Neuronal stem cell (in vitro differentiated cells): ENCODE measurements around the gene MORN5.

Experiments
- DNase-seq: peaks from one replicate; pipeline ENCODE4 v3.0.0-alpha.2; 2013; ENCODE audit warnings: low spot score
- H2AFZ ChIP-seq: one replicate; pipeline ENCODE4 v1.6.1; 2013; ENCODE audit warnings: mild to moderate bottlenecking, low read length, inconsistent platforms
- H2AK5ac ChIP-seq: 2 replicates; pipeline ENCODE4 v1.6.1; 2013; ENCODE audit warnings: low read depth, mild to moderate bottlenecking, inconsistent platforms, low read length, moderate library complexity, mixed read lengths
- H2BK120ac ChIP-seq: 2 replicates; pipeline ENCODE4 v1.6.1; 2013; ENCODE audit warnings: low read depth, mild to moderate bottlenecking, inconsistent platforms, low read length, moderate library complexity, mixed read lengths
- H2BK12ac ChIP-seq: one replicate; pipeline ENCODE4 v1.6.1; 2013; ENCODE audit warnings: low read length, inconsistent platforms
- H2BK15ac ChIP-seq: 2 replicates; pipeline ENCODE4 v1.6.1; 2013; ENCODE audit warnings: mild to moderate bottlenecking, low read length, inconsistent platforms, mixed read lengths
- H2BK5ac ChIP-seq: one replicate; pipeline ENCODE4 v1.6.1; 2013; ENCODE audit warnings: inconsistent platforms, mild to moderate bottlenecking, low read length, moderate library complexity
- H3K14ac ChIP-seq: one replicate; pipeline ENCODE4 v1.6.1; 2013; ENCODE audit warnings: low read length, inconsistent platforms
- H3K18ac ChIP-seq: 2 replicates; pipeline ENCODE4 v1.6.1; 2013; ENCODE audit warnings: low read length, inconsistent platforms
- H3K23ac ChIP-seq: 2 replicates; pipeline ENCODE4 v1.6.1; 2013; ENCODE audit warnings: low read depth, mild to moderate bottlenecking, mixed read lengths, low read length, inconsistent platforms; ENCODE audit not compliant: poor library complexity
- H3K27ac ChIP-seq: replicated peaks from 3 replicates; pipeline ENCODE4 v1.5.1; 2013; ENCODE audit warnings: low read length, inconsistent platforms
- H3K27me3 ChIP-seq, 3 experiments: 2 replicates each; pipeline ENCODE4 v1.6.1; 2013; ENCODE audit warnings: low read length in 3 of 3, mild to moderate bottlenecking in 2 of 3, inconsistent platforms in 1 of 3, low read depth in 1 of 3, mixed read lengths in 1 of 3, moderate library complexity in 1 of 3; ENCODE audit not compliant: control insufficient read depth in 3 of 3, insufficient read depth in 3 of 3
- H3K36me3 ChIP-seq, 2 donors: replicated peaks in 1 of 2; 2 replicates each; pipeline ENCODE4 v1.6.1; 2013; ENCODE audit warnings: low read length in 2 of 2; ENCODE audit not compliant: control insufficient read depth in 2 of 2, insufficient read depth in 2 of 2
- H3K4ac ChIP-seq: 2 replicates; pipeline ENCODE4 v1.6.1; 2013; ENCODE audit warnings: inconsistent platforms, mild to moderate bottlenecking, low read length, moderate library complexity
- H3K4me1 ChIP-seq, 2 donors: 1 replicate in 1 of 2; 2 replicates in 1 of 2; pipeline ENCODE4 v1.6.1; 2013; ENCODE audit warnings: low read length in 2 of 2, low read depth in 1 of 2; ENCODE audit not compliant: control insufficient read depth in 2 of 2, insufficient read depth in 1 of 2
- H3K4me2 ChIP-seq: one replicate; pipeline ENCODE4 v1.6.1; 2013; ENCODE audit warnings: mild to moderate bottlenecking, low read length, inconsistent platforms; ENCODE audit not compliant: insufficient read depth, poor library complexity, severe bottlenecking
- H3K4me3 ChIP-seq, 2 donors: 2 replicates each; pipeline ENCODE4 v1.5.1; 2013; ENCODE audit warnings: low read length in 2 of 2, mild to moderate bottlenecking in 2 of 2, inconsistent platforms in 1 of 2, moderate library complexity in 1 of 2
- H3K79me1 ChIP-seq: one replicate; pipeline ENCODE4 v1.6.1; 2013; ENCODE audit warnings: low read depth, mild to moderate bottlenecking, inconsistent platforms, low read length, moderate library complexity
- H3K9ac ChIP-seq: one replicate; pipeline ENCODE4 v1.6.1; 2013; ENCODE audit warnings: mild to moderate bottlenecking, low read depth, low read length, inconsistent platforms; ENCODE audit not compliant: poor library complexity
- H3K9me3 ChIP-seq, 2 donors: replicated peaks in 1 of 2; 2 replicates each; pipeline versions ENCODE3 to v1.6.1; 2013; ENCODE audit warnings: low read length in 2 of 2, mild to moderate bottlenecking in 2 of 2, inconsistent platforms in 1 of 2, low read depth in 1 of 2, mixed read lengths in 1 of 2, moderate library complexity in 1 of 2; ENCODE audit not compliant: control insufficient read depth in 2 of 2, insufficient read depth in 1 of 2
- H4K8ac ChIP-seq: one replicate; pipeline ENCODE4 v1.6.1; 2013; ENCODE audit warnings: low read depth, mild to moderate bottlenecking, inconsistent platforms, low read length, moderate library complexity
- H4K91ac ChIP-seq: one replicate; pipeline ENCODE4 v1.6.1; 2013; ENCODE audit warnings: low read length, low read depth, mild to moderate bottlenecking, inconsistent platforms; ENCODE audit not compliant: poor library complexity
- WGBS, 2 donors: extraction: QIAGEN DNeasy Blood & Tissue Kit; methylation state at CpG; one replicate each; pipeline ENCODE4 v1.1.7; 2013; ENCODE audit warnings: missing lambda C conversion rate in 2 of 2, mixed read lengths in 1 of 2; ENCODE audit not compliant: insufficient read length in 2 of 2, insufficient replicate concordance in 1 of 2; ENCODE audit errors: extremely low coverage in 2 of 2; 5-methylcytosine and 5-hydroxymethylcytosine counted together

MORN5 gene

GRCh38 chr9:122212473-122213004 lies 52.8 kb downstream of the MORN5 start:
- no peaks in the 10 kb centered on the region for H3K36me3 ChIP-seq
- no peak overlapping the region for H2BK15ac ChIP-seq
- H3K18ac ChIP-seq, result no peak overlapping the region
- H2BK12ac ChIP-seq, result no peak overlapping the region
- no peak overlapping the region for H4K91ac ChIP-seq
- no peak for DNase-seq
- peak overlapping the region; percentile 32 for H3K23ac ChIP-seq
- no peak overlapping the region for H4K8ac ChIP-seq
- no peak overlapping the region for H2AFZ ChIP-seq
- peaks cover 2 to 8% of the 10 kb centered on the region in 2 donors for H3K9me3 ChIP-seq
- H3K14ac ChIP-seq, result no peak overlapping the region
- H3K27me3 ChIP-seq, result peaks cover 33 to 94% (median 61%) of the 10 kb centered on the region in 3 experiments
- H3K79me1 ChIP-seq, result peaks cover 3% of the 10 kb centered on the region
- H2BK120ac ChIP-seq, result no peak overlapping the region
- no peak overlapping the region for H2BK5ac ChIP-seq
- WGBS, 2 donors, result no CpG with 5 or more reads among the region's 7 CpGs
- H3K27ac ChIP-seq, result no peak overlapping the region
- H3K4ac ChIP-seq, result no peak overlapping the region
- H3K4me3 ChIP-seq, result no peak overlapping the region
- no peak overlapping the region for H3K9ac ChIP-seq
- no peak overlapping the region for H2AK5ac ChIP-seq
- peaks cover 0 to 4% of the 10 kb centered on the region in 2 donors for H3K4me1 ChIP-seq
- H3K4me2 ChIP-seq, result no peak overlapping the region

GRCh38 chr9:122213102-122213588 lies 53.4 kb downstream of the MORN5 start:
- no peak overlapping the region for H3K4ac ChIP-seq
- peak overlapping the region; percentile 86 for H2AFZ ChIP-seq
- no peak overlapping the region for H3K14ac ChIP-seq
- peak overlapping the region; percentile 69 for H3K23ac ChIP-seq
- H3K79me1 ChIP-seq, result peaks cover 3% of the 10 kb centered on the region
- H3K9me3 ChIP-seq, result peaks cover 2 to 8% of the 10 kb centered on the region in 2 donors
- peaks cover 0 to 4% of the 10 kb centered on the region in 2 donors for H3K4me1 ChIP-seq
- no peak overlapping the region for H3K4me3 ChIP-seq
- H3K36me3 ChIP-seq, result no peaks in the 10 kb centered on the region
- H2BK120ac ChIP-seq, result no peak overlapping the region
- peaks cover 36 to 94% (median 67%) of the 10 kb centered on the region in 3 experiments for H3K27me3 ChIP-seq
- H3K18ac ChIP-seq, result peak overlapping the region; percentile 88
- H4K8ac ChIP-seq, result no peak overlapping the region
- no peak overlapping the region for H3K9ac ChIP-seq
- no peak for DNase-seq
- H2BK12ac ChIP-seq, result no peak overlapping the region
- no peak overlapping the region for H2BK5ac ChIP-seq
- WGBS, 2 donors, result no CpG with 5 or more reads among the region's 20 CpGs
- H3K27ac ChIP-seq, result no peak overlapping the region
- no peak overlapping the region for H4K91ac ChIP-seq
- H2AK5ac ChIP-seq, result peak overlapping the region; percentile 51
- no peak overlapping the region for H2BK15ac ChIP-seq
- H3K4me2 ChIP-seq, result peak overlapping the region; percentile 63

GRCh38 chr9:122213589-122214413 lies 54.1 kb downstream of the MORN5 start:
- no peak overlapping the region for H3K27ac ChIP-seq
- H4K8ac ChIP-seq, result no peak overlapping the region
- H2BK5ac ChIP-seq, result no peak overlapping the region
- no peak overlapping the region for H2BK120ac ChIP-seq
- no peak overlapping the region for H3K9ac ChIP-seq
- H3K4me3 ChIP-seq, result peak overlapping the region; percentile 39 to 70
- no peak overlapping the region for H2BK12ac ChIP-seq
- no peak overlapping the region for H3K4ac ChIP-seq
- no peak overlapping the region for H2BK15ac ChIP-seq
- DNase-seq, result peak; percentile 82
- peaks cover 3% of the 10 kb centered on the region for H3K79me1 ChIP-seq
- H3K4me1 ChIP-seq, result peaks cover 0 to 4% of the 10 kb centered on the region in 2 donors
- no CpG with 5 or more reads among the region's 93 CpGs for WGBS, 2 donors
- H3K14ac ChIP-seq, result no peak overlapping the region
- peak overlapping the region; percentile 86 for H2AFZ ChIP-seq
- H2AK5ac ChIP-seq, result peak overlapping the region; percentile 51
- H4K91ac ChIP-seq, result no peak overlapping the region
- H3K18ac ChIP-seq, result peak overlapping the region; percentile 88
- H3K36me3 ChIP-seq, result no peaks in the 10 kb centered on the region
- H3K27me3 ChIP-seq, result peaks cover 42 to 95% (median 74%) of the 10 kb centered on the region in 3 experiments
- H3K23ac ChIP-seq, result peak overlapping the region; percentile 69
- H3K9me3 ChIP-seq, result peaks cover 2 to 8% of the 10 kb centered on the region in 2 donors
- peak overlapping the region; percentile 89 for H3K4me2 ChIP-seq

DNA sequence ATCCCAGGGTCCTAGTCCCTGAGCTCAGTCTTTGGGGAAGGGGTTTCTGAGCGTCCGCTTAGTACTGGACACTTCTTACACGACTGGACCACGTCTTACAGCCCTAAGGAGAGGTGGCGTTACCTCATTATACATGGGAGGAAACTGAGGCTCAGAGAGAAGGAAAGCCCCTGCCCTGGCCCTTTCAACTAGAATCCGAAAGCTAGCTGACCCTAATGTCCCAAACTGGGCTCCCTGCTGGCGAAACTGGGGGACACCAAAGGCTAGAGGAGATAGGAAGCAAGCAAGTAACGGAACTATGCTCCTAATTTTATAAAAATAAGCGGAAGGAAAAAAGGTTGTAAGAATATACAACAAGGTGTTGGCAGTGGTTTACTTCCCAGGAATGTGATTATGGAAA lies 54.8 kb downstream of the MORN5 start:
- H2BK5ac ChIP-seq, result no peak overlapping the region
- no peak overlapping the region for H2BK15ac ChIP-seq
- H2AFZ ChIP-seq, result peak overlapping the region; percentile 86
- no peak overlapping the region for H4K8ac ChIP-seq
- no peak overlapping the region for H3K4ac ChIP-seq
- H2BK120ac ChIP-seq, result no peak overlapping the region
- no peak overlapping the region for H3K18ac ChIP-seq
- H3K79me1 ChIP-seq, result peaks cover under 1% of the 10 kb centered on the region
- no peak for DNase-seq
- no peak overlapping the region for H2AK5ac ChIP-seq
- no peak overlapping the region for H4K91ac ChIP-seq
- H3K27ac ChIP-seq, result no peak overlapping the region
- no peak overlapping the region for H3K4me2 ChIP-seq
- H3K4me3 ChIP-seq, result no peak overlapping the region
- no CpG with 5 or more reads among the region's 9 CpGs for WGBS, 2 donors
- peaks cover 48 to 95% (median 81%) of the 10 kb centered on the region in 3 experiments for H3K27me3 ChIP-seq
- no peak overlapping the region for H3K14ac ChIP-seq
- H3K4me1 ChIP-seq, result peaks cover 4 to 5% of the 10 kb centered on the region in 2 donors
- no peak overlapping the region for H2BK12ac ChIP-seq
- no peaks in the 10 kb centered on the region for H3K36me3 ChIP-seq
- no peak overlapping the region for H3K9ac ChIP-seq
- no peak overlapping the region for H3K23ac ChIP-seq
- H3K9me3 ChIP-seq, result peaks cover 2 to 8% of the 10 kb centered on the region in 2 donors
